CD4-positive, alpha-beta memory T cell (primary cell): ENCODE results near the gene ART4. TPM values are rescaled to one million over a fixed set of nuclear protein-coding genes. Genes with fewer than 3 reads are reported as not detected.

ENCODE experiments used
- CTCF ChIA-PET: fragments of 350-600 bp; sonication (Branson Sonifier 250); formaldehyde crosslinking; loops from one replicate; lab custom pipeline; 2021; ENCODE audit warnings: inconsistent platforms; ENCODE audit not compliant: partially characterized antibody; lab: Charles Lee
- POLR2A ChIA-PET: fragments of 350-600 bp; sonication (Branson Sonifier 250); formaldehyde crosslinking; loops from one replicate; lab custom pipeline; 2021; ENCODE audit not compliant: partially characterized antibody; lab: Charles Lee
- DNase-seq, 5 donors: peaks; one replicate each; pipeline versions ENCODE4 v3.0.0 to v3.0.0-alpha.2; 2020 to 2022; ENCODE audit warnings: mixed read lengths in 1 of 5
- H3K27ac ChIP-seq: one replicate; pipeline ENCODE4 v1.7.0; 2013; ENCODE audit warnings: low read depth, low read length
- H3K27me3 ChIP-seq: 2 replicates; pipeline ENCODE4 v1.7.0; 2013; ENCODE audit warnings: mild to moderate bottlenecking, low read length, moderate library complexity; ENCODE audit not compliant: insufficient read depth
- H3K36me3 ChIP-seq: 2 replicates; pipeline ENCODE4 v1.7.0; 2013; ENCODE audit warnings: mild to moderate bottlenecking, low read length, moderate library complexity; ENCODE audit not compliant: insufficient read depth
- H3K4me1 ChIP-seq: 2 replicates; pipeline ENCODE4 v1.7.0; 2013; ENCODE audit warnings: mild to moderate bottlenecking, low read length, moderate library complexity; ENCODE audit not compliant: insufficient read depth
- H3K4me3 ChIP-seq, 2 donors: one replicate each; pipeline ENCODE4 v1.7.0; 2013; ENCODE audit warnings: low read length in 2 of 2, mild to moderate bottlenecking in 1 of 2
- H3K9me3 ChIP-seq, 2 donors: one replicate each; pipeline ENCODE4 v1.7.0; 2013; ENCODE audit warnings: low read length in 2 of 2, control low read depth in 1 of 2; ENCODE audit not compliant: control insufficient read depth in 1 of 2
- H3K27ac Mint-ChIP-seq, 7 donors: one replicate each; pipeline ENCODE4 v1.8.0; 2020 to 2021; ENCODE audit warnings: mixed read lengths in 7 of 7, mild to moderate bottlenecking in 6 of 7, inconsistent platforms in 3 of 7, moderate library complexity in 3 of 7
- H3K27me3 Mint-ChIP-seq, 2 donors: one replicate each; pipeline ENCODE4 v1.8.0; 2020 to 2021; ENCODE audit warnings: mixed read lengths in 2 of 2
- H3K36me3 Mint-ChIP-seq, 2 donors: one replicate each; pipeline ENCODE4 v1.8.0; 2020 to 2021; ENCODE audit warnings: mixed read lengths in 2 of 2, inconsistent platforms in 1 of 2, mild to moderate bottlenecking in 1 of 2
- H3K4me1 Mint-ChIP-seq, 4 donors: one replicate each; pipeline ENCODE4 v1.8.0; 2020 to 2021; ENCODE audit warnings: mixed read lengths in 4 of 4, mild to moderate bottlenecking in 1 of 4
- H3K4me3 Mint-ChIP-seq, 8 donors: one replicate each; pipeline ENCODE4 v1.8.0; 2020 to 2021; ENCODE audit warnings: mixed read lengths in 8 of 8, mild to moderate bottlenecking in 7 of 8, moderate library complexity in 6 of 8, inconsistent platforms in 3 of 8
- H3K9me3 Mint-ChIP-seq, 8 donors: one replicate each; pipeline ENCODE4 v1.8.0; 2020 to 2021; ENCODE audit warnings: mixed read lengths in 8 of 8, mild to moderate bottlenecking in 5 of 8, inconsistent platforms in 3 of 8, moderate library complexity in 1 of 8
- intact Hi-C: fragments of 100-400 bp; cut with micrococcal nuclease; formaldehyde crosslinking; loops from one replicate; pipeline ENCODE4 v1.15.1; 2023
- polyA plus RNA-seq, 2 donors: library from polyadenylated mRNA; unstranded; fragments of 300-500 nt; fragmentation: Illumina TruSeq; gene quantifications; one replicate each; pipeline ENCODE4 v1.2.3, GENCODE V29; 2021
- total RNA-seq, 2 experiments: library from RNA; stranded (reverse); gene quantifications; one replicate each; pipeline ENCODE4 v1.2.3, GENCODE V29; 2021

Gene ART4
- total and polyA plus RNA-seq, 4 experiments from 2014 or later = not detected

- peaks cover 31 to 55% of the 10 kb centered on the region in 2 donors for H3K36me3 Mint-ChIP-seq
- H3K4me1 Mint-ChIP-seq = peaks cover 0 to 5% (median 3%) of the 10 kb centered on the region in 4 donors
- H3K27ac ChIP-seq = no peak overlapping the region
- DNase-seq = no peak
- no peak overlapping the region for H3K4me3 Mint-ChIP-seq
- intact Hi-C loops = no loop called here
- POLR2A ChIA-PET = interaction anchor here (1.6 to 2.5 kb wide), 4 partner anchors 10 to 18 kb away, joined by 7 to 23 read pairs (median 12); partner anchors contain the start of genes C12orf60 and WBP11
- no peaks in the 10 kb centered on the region for H3K27me3 ChIP-seq
- H3K4me3 ChIP-seq = no peak overlapping the region
- H3K9me3 ChIP-seq = no peaks in the 10 kb centered on the region
- H3K27ac Mint-ChIP-seq = peak overlapping the region in 2 of 7 donors; percentile 8 to 52
- H3K9me3 Mint-ChIP-seq = no peaks in the 10 kb centered on the region
- CTCF ChIA-PET = interaction anchor here (1.2 to 2.4 kb wide), 3 partner anchors 9 to 25 kb away, joined by 3 to 20 read pairs (median 8); a partner anchor contains a TSS
- H3K36me3 ChIP-seq = peaks cover 29% of the 10 kb centered on the region
- no peaks in the 10 kb centered on the region for H3K27me3 Mint-ChIP-seq
- no peaks in the 10 kb centered on the region for H3K4me1 ChIP-seq
Measured at GRCh38 chr12:14784471-14784870, 58.9 kb downstream of the ART4 start.

- Mint-ChIP-seq H3K27me3 (no peaks in the 10 kb centered on the region), H3K36me3 (peaks cover 20 to 38% of the 10 kb centered on the region in 2 donors), H3K4me1 (peaks cover 0 to 5% (median 3%) of the 10 kb centered on the region in 4 donors), H3K4me3 (no peak overlapping the region), H3K27ac (peak overlapping the region in 1 of 7 donors; percentile 30), H3K9me3 (peaks cover 0 to 2% (median 0%) of the 10 kb centered on the region in 8 donors)
- H3K36me3 ChIP-seq = peaks cover 14% of the 10 kb centered on the region
- DNase-seq = no peak
- H3K4me3 ChIP-seq = no peak overlapping the region
- no peak overlapping the region for H3K27ac ChIP-seq
- no peaks in the 10 kb centered on the region for H3K27me3 ChIP-seq
- H3K9me3 ChIP-seq = no peaks in the 10 kb centered on the region
- H3K4me1 ChIP-seq = no peaks in the 10 kb centered on the region
- POLR2A ChIA-PET = interaction anchor here (1.7 to 5.4 kb wide), 5 partner anchors 8 to 20 kb away, joined by 7 to 41 read pairs (median 16); partner anchors contain the start of genes C12orf60 and WBP11
- CTCF ChIA-PET = interaction anchor here (1.9 to 3.0 kb wide), 2 partner anchors 13 to 213 kb away, joined by 5 to 12 read pairs; no protein-coding TSS in a partner anchor
- intact Hi-C loops = no loop called here
Measured at GRCh38 chr12:14782756-14783155, 60.6 kb downstream of the ART4 start.

GRCh38 chr12:14781563-14781962 is 61.8 kb downstream of the ART4 start:
- Mint-ChIP-seq H3K4me1 (peaks cover 3 to 9% (median 4%) of the 10 kb centered on the region in 4 donors), H3K27ac (no peak overlapping the region), H3K9me3 (peaks cover 0 to 2% (median 0%) of the 10 kb centered on the region in 8 donors), H3K4me3 (no peak overlapping the region), H3K27me3 (no peaks in the 10 kb centered on the region), H3K36me3 (peaks cover 12 to 26% of the 10 kb centered on the region in 2 donors)
- no peak for DNase-seq
- H3K4me1 ChIP-seq = no peaks in the 10 kb centered on the region
- H3K27ac ChIP-seq = no peak overlapping the region
- CTCF ChIA-PET = interaction anchor here (1.2 to 3.0 kb wide), 4 partner anchors 9 to 214 kb away, joined by 3 to 12 read pairs (median 4); a partner anchor contains a TSS
- no peaks in the 10 kb centered on the region for H3K9me3 ChIP-seq
- H3K4me3 ChIP-seq = no peak overlapping the region
- intact Hi-C loops = no loop called here
- no peaks in the 10 kb centered on the region for H3K27me3 ChIP-seq
- POLR2A ChIA-PET = interaction anchor here (0.8 to 5.4 kb wide), 3 partner anchors 11 to 22 kb away, joined by 3 to 41 read pairs (median 7); partner anchors contain the start of genes C12orf60 and WBP11
- peaks cover 2% of the 10 kb centered on the region for H3K36me3 ChIP-seq

- no peak overlapping the region for H3K27ac Mint-ChIP-seq
- POLR2A ChIA-PET = interaction anchor here (1.0 to 5.4 kb wide), 2 partner anchors 10 to 23 kb away, joined by 3 to 41 read pairs; partner anchors contain the start of genes C12orf60 and WBP11
- intact Hi-C loops = no loop called here
- DNase-seq = no peak
- no peaks in the 10 kb centered on the region for H3K36me3 ChIP-seq
- H3K9me3 ChIP-seq = no peaks in the 10 kb centered on the region
- H3K4me3 ChIP-seq = no peak overlapping the region
- peaks cover 6 to 16% (median 10%) of the 10 kb centered on the region in 4 donors for H3K4me1 Mint-ChIP-seq
- no peaks in the 10 kb centered on the region for H3K27me3 ChIP-seq
- H3K4me3 Mint-ChIP-seq = no peak overlapping the region
- H3K4me1 ChIP-seq = peaks cover 4% of the 10 kb centered on the region
- peaks cover 11 to 19% of the 10 kb centered on the region in 2 donors for H3K36me3 Mint-ChIP-seq
- no peaks in the 10 kb centered on the region for H3K27me3 Mint-ChIP-seq
- peaks cover 0 to 2% (median 0%) of the 10 kb centered on the region in 8 donors for H3K9me3 Mint-ChIP-seq
- no peak overlapping the region for H3K27ac ChIP-seq
- CTCF ChIA-PET = interaction anchor here (1.2 to 3.0 kb wide), 4 partner anchors 8 to 215 kb away, joined by 3 to 12 read pairs (median 4); a partner anchor contains a TSS
Measured at GRCh38 chr12:14780859-14781258, 62.5 kb downstream of the ART4 start.

GRCh38 chr12:14779834-14780233 is 63.5 kb downstream of the ART4 start:
- peaks cover 14% of the 10 kb centered on the region for H3K4me1 ChIP-seq
- no peaks in the 10 kb centered on the region for H3K36me3 ChIP-seq
- H3K27ac Mint-ChIP-seq = no peak overlapping the region
- H3K4me3 Mint-ChIP-seq = no peak overlapping the region
- intact Hi-C loops = no loop called here
- CTCF ChIA-PET = interaction anchor here (1.4 to 3.0 kb wide), 2 partner anchors 10 to 13 kb away, joined by 4 to 12 read pairs; no protein-coding TSS in a partner anchor
- no peak overlapping the region for H3K27ac ChIP-seq
- peaks cover 14 to 27% (median 20%) of the 10 kb centered on the region in 4 donors for H3K4me1 Mint-ChIP-seq
- peaks cover 0 to 2% (median 0%) of the 10 kb centered on the region in 8 donors for H3K9me3 Mint-ChIP-seq
- no peaks in the 10 kb centered on the region for H3K9me3 ChIP-seq
- peaks cover 9 to 15% of the 10 kb centered on the region in 2 donors for H3K36me3 Mint-ChIP-seq
- no peak overlapping the region for H3K4me3 ChIP-seq
- DNase-seq = no peak
- H3K27me3 ChIP-seq = no peaks in the 10 kb centered on the region
- H3K27me3 Mint-ChIP-seq = no peaks in the 10 kb centered on the region
- POLR2A ChIA-PET = interaction anchor here (5.4 kb wide), 1 partner anchor 9 kb away, joined by 41 read pairs; a partner anchor contains a TSS

GRCh38 chr12:14777271-14777670 is 66.1 kb downstream of the ART4 start:
- H3K9me3 ChIP-seq = no peaks in the 10 kb centered on the region
- H3K4me1 ChIP-seq = peaks cover 32% of the 10 kb centered on the region
- no peaks in the 10 kb centered on the region for H3K27me3 ChIP-seq
- POLR2A ChIA-PET = interaction anchor here (0.8 to 5.4 kb wide), 3 partner anchors 7 to 26 kb away, joined by 3 to 41 read pairs (median 5); a partner anchor contains a TSS
- no peak overlapping the region for H3K4me3 Mint-ChIP-seq
- no peaks in the 10 kb centered on the region for H3K27me3 Mint-ChIP-seq
- intact Hi-C loops = no loop called here
- H3K36me3 Mint-ChIP-seq = peaks cover 0 to 13% of the 10 kb centered on the region in 2 donors
- no peak overlapping the region for H3K27ac ChIP-seq
- H3K4me1 Mint-ChIP-seq = peaks cover 22 to 45% (median 33%) of the 10 kb centered on the region in 4 donors
- CTCF ChIA-PET = interaction anchor here (1.0 to 1.2 kb wide), 4 partner anchors 11 to 25 kb away, joined by 3 to 4 read pairs (median 4); no protein-coding TSS in a partner anchor
- DNase-seq = no peak
- H3K4me3 ChIP-seq = no peak overlapping the region
- H3K27ac Mint-ChIP-seq = no peak overlapping the region
- no peaks in the 10 kb centered on the region for H3K36me3 ChIP-seq
- H3K9me3 Mint-ChIP-seq = peaks cover 0 to 2% (median 0%) of the 10 kb centered on the region in 8 donors
